ENCODE measurements around the gene CD6.

CD6 gene

GRCh38 chr11:60936467-60937143, 34.9 kb upstream of the CD6 start:
- DNase-seq (ENCODE audit: low read depth) = no peak
- no peak for TF ChIP-seq MAX (IDR thresholded peaks at IDR 0.05; ENCODE audit: low read depth, low read length)
- no peak for TF ChIP-seq MYC (IDR thresholded peaks at IDR 0.05; ENCODE audit: low read depth, low read length)
- no peak for TF ChIP-seq POLR2A (IDR thresholded peaks at IDR 0.05; ENCODE audit: extremely low read depth, insufficient read length)
- TF ChIP-seq CTCF (IDR thresholded peaks at IDR 0.05; ENCODE audit: low read depth, low read length) = no peak
- no peak overlapping the region for H3K4me3 ChIP-seq (ENCODE audit: low read depth, low read length)

- no peak for DNase-seq (ENCODE audit: low read depth)
- TF ChIP-seq POLR2A (IDR thresholded peaks at IDR 0.05; ENCODE audit: extremely low read depth, insufficient read length) = no peak
- TF ChIP-seq MYC (IDR thresholded peaks at IDR 0.05; ENCODE audit: low read depth, low read length) = no peak
- no peak for TF ChIP-seq CTCF (IDR thresholded peaks at IDR 0.05; ENCODE audit: low read depth, low read length)
- no peak for TF ChIP-seq MAX (IDR thresholded peaks at IDR 0.05; ENCODE audit: low read depth, low read length)
- no peak overlapping the region for H3K4me3 ChIP-seq (ENCODE audit: low read depth, low read length)
Measured at GRCh38 chr11:60937144-60937527, 34.3 kb upstream of the CD6 start.

DNA sequence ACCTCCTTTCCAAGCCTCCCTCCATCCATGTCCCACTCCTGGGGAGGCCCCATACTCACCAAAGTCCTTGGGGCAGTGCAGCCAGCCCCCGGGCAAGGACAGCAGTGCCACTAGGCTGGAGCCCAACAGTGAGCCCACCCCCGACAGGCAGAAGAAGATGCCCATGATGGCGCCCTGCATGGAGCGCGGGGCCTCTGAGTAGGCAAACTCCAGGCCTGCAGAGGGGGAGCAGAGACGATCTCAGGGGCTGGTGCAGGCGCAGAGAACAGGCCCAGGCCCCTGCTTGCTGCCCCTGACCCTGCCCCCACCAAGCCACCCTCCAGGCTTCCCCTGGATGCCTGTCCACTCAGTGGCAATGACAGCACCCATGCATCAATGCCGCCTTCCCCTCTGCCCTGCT, 33.7 kb upstream of the CD6 start:
- DNase-seq (ENCODE audit: low read depth) = no peak

DNA sequence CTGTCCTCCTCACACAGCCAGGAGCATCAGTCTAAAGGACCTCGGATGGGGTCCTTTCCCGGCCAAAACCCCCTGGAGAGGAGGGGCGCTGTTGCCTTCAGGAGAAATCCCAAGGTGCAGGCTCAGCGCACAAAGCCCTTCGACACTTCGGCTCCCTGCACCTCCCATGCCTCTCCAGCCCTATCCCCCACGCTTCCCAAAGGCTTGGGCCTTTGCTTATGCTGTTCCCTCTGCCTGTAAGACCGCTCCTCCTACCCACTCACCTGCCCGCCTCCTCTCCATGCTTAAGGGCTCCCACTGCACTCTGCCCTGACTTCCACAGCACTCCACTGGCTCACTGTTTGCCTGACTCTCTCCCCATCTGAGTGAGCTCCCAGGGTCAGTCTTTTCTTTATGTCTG, 33.0 kb upstream of the CD6 start:
- no peak overlapping the region for H3K4me3 ChIP-seq (ENCODE audit: low read depth, low read length)
- no peak for TF ChIP-seq MAX (IDR thresholded peaks at IDR 0.05; ENCODE audit: low read depth, low read length)
- no peak for TF ChIP-seq MYC (IDR thresholded peaks at IDR 0.05; ENCODE audit: low read depth, low read length)
- no peak for TF ChIP-seq POLR2A (IDR thresholded peaks at IDR 0.05; ENCODE audit: extremely low read depth, insufficient read length)
- TF ChIP-seq CTCF (IDR thresholded peaks at IDR 0.05; ENCODE audit: low read depth, low read length) = no peak
- no peak for DNase-seq (ENCODE audit: low read depth)

More for the DNA sequence above, 33.7 kb upstream of the CD6 start:
- no peak overlapping the region for H3K4me3 ChIP-seq (ENCODE audit: low read depth, low read length)
- no peak for TF ChIP-seq MYC (IDR thresholded peaks at IDR 0.05; ENCODE audit: low read depth, low read length)
- no peak for TF ChIP-seq MAX (IDR thresholded peaks at IDR 0.05; ENCODE audit: low read depth, low read length)
- TF ChIP-seq POLR2A (IDR thresholded peaks at IDR 0.05; ENCODE audit: extremely low read depth, insufficient read length) = no peak
- TF ChIP-seq CTCF (IDR thresholded peaks at IDR 0.05; ENCODE audit: low read depth, low read length) = no peak

DNA sequence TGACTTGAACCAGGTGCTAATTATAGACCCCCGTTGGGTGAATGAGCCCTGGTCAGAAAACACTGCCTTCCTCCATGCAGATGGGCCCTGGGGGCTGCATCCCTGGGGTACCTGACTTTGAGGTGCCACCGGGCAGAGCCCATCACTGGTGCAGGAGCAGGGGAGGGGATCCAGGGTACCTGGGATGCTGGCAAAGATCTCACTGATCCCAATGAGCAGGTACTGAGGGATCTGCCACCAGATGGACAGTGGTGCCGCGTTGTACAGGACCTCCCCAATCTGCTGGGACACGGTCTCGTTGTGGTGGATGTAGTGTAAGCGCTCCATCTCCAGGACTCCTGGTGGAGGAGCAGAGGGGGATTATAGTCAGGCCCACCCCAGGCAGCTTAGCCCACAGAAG, 32.2 kb upstream of the CD6 start:
- DNase-seq (ENCODE audit: low read depth) = no peak
- H3K4me3 ChIP-seq (ENCODE audit: low read depth, low read length) = no peak overlapping the region
- no peak for TF ChIP-seq CTCF (IDR thresholded peaks at IDR 0.05; ENCODE audit: low read depth, low read length)
- TF ChIP-seq POLR2A (IDR thresholded peaks at IDR 0.05; ENCODE audit: extremely low read depth, insufficient read length) = no peak
- TF ChIP-seq MYC (IDR thresholded peaks at IDR 0.05; ENCODE audit: low read depth, low read length) = no peak
- no peak for TF ChIP-seq MAX (IDR thresholded peaks at IDR 0.05; ENCODE audit: low read depth, low read length)
